HG03280 (cell line): ENCODE results near the gene CTPS1.

Experiments
- ATAC-seq: cut with Tn5 transposase; IDR thresholded peaks from one replicate; pipeline ENCODE4 v1.9.1; 2021; ENCODE audit warnings: mild to moderate bottlenecking, moderate library complexity; ENCODE audit not compliant: unreplicated experiment

The CTPS1 gene

GRCh38 chr1:40966417-40966816 is 13.1 kb upstream of the CTPS1 start:
- ATAC-seq: no peak

GRCh38 chr1:40969445-40969844 is 10.1 kb upstream of the CTPS1 start:
- ATAC-seq: no peak

GRCh38 chr1:40971966-40972365 is 7.5 kb upstream of the CTPS1 start:
- no peak for ATAC-seq

GRCh38 chr1:40973912-40974311 is 5.6 kb upstream of the CTPS1 start:
- ATAC-seq: no peak

- no peak for ATAC-seq
These were observed 4.6 kb upstream of the CTPS1 start for GRCh38 chr1:40974945-40975344.

- ATAC-seq: no peak
These were observed 2.4 kb upstream of the CTPS1 start for GRCh38 chr1:40976952-40977690.

- no peak for ATAC-seq
These were observed 1.8 kb upstream of the CTPS1 start for GRCh38 chr1:40977716-40978115.

- ATAC-seq: no peak
These were observed 633 bp upstream of the CTPS1 start for GRCh38 chr1:40978886-40979240.

- ATAC-seq: peak; percentile 16
These were observed 564 bp downstream of the CTPS1 start for GRCh38 chr1:40980068-40980452.

- peak; percentile 13 for ATAC-seq
These were observed 1.1 kb downstream of the CTPS1 start for GRCh38 chr1:40980453-40981121.

- no peak for ATAC-seq
These were observed 2.4 kb downstream of the CTPS1 start for GRCh38 chr1:40981691-40982448.

- ATAC-seq: no peak
These were observed 3.2 kb downstream of the CTPS1 start for GRCh38 chr1:40982721-40983120.

GRCh38 chr1:40983286-40983685 is 3.8 kb downstream of the CTPS1 start:
- no peak for ATAC-seq

- no peak for ATAC-seq
These were observed 4.6 kb downstream of the CTPS1 start for GRCh38 chr1:40984066-40984465.

- no peak for ATAC-seq
These were observed 5.0 kb downstream of the CTPS1 start for GRCh38 chr1:40984531-40984930.

- ATAC-seq: no peak
These were observed 5.7 kb downstream of the CTPS1 start for GRCh38 chr1:40985161-40985560.

GRCh38 chr1:40985875-40986274 is 6.4 kb downstream of the CTPS1 start:
- ATAC-seq: no peak

- no peak for ATAC-seq
These were observed 6.9 kb downstream of the CTPS1 start for GRCh38 chr1:40986328-40986783.

GRCh38 chr1:40986956-40987355 is 7.5 kb downstream of the CTPS1 start:
- no peak for ATAC-seq

GRCh38 chr1:40987439-40988276 is 8.2 kb downstream of the CTPS1 start:
- no peak for ATAC-seq

GRCh38 chr1:40988280-40988679 is 8.8 kb downstream of the CTPS1 start:
- no peak for ATAC-seq
